GM12878 (cell line): ENCODE results near the gene PREX1. TPM values are rescaled to one million over a fixed set of nuclear protein-coding genes. Genes with fewer than 3 reads are reported as not detected.

Source experiments
- ATAC-seq: fragments of 200-7000 bp; cut with Tn5 transposase; 3 replicates; pipeline ENCODE4 v1.9.1; 2020; ENCODE audit warnings: mild to moderate bottlenecking, moderate library complexity
- BruUV-seq: library from RNA; stranded (reverse); fragments of 400-500 nt; replicated peaks from 2 replicates; lab custom pipeline; 2021; lab: Mats Ljungman, UMichigan
- CTCF ChIA-PET: fragments of 300-600 bp; sonication (Branson Sonifier 250); formaldehyde crosslinking; extraction: SDS; loops from one replicate; lab custom pipeline; 2021; ENCODE audit warnings: inconsistent platforms; lab: Yijun Ruan, JAX
- POLR2A ChIA-PET: fragments of 350-600 bp; formaldehyde crosslinking; extraction: SDS; loops from one replicate; lab custom pipeline; 2021; ENCODE audit warnings: inconsistent platforms; lab: Charles Lee
- RAD21 ChIA-PET: fragments of 300-600 bp; sonication (Branson Sonifier 250); formaldehyde crosslinking; loops from one replicate; lab custom pipeline; 2023; ENCODE audit warnings: antibody characterized with exemption; ENCODE audit not compliant: unreplicated experiment; lab: Charles Lee
- SMC1A ChIA-PET: fragments of 300-600 bp; sonication (Branson Sonifier 250); formaldehyde crosslinking; loops from one replicate; lab custom pipeline; 2023; ENCODE audit not compliant: unreplicated experiment, uncharacterized antibody; lab: Charles Lee
- DNase-seq: peaks from one replicate; pipeline ENCODE4 v3.0.0-alpha.2; 2011; ENCODE audit warnings: low read depth, low spot score
- FAIRE-seq: peaks from 3 replicates; lab custom pipeline; 2011; peaks lifted over from hg19 to GRCh38; lab: Jason Lieb, UNC
- H2AFZ ChIP-seq: 2 replicates; pipeline ENCODE4 v1.6.0; 2011; ENCODE audit warnings: low read depth, low read length, control low read depth; ENCODE audit not compliant: control insufficient read depth
- H3K27ac ChIP-seq: 2 replicates; pipeline ENCODE4 v1.5.1; 2011; ENCODE audit warnings: control low read depth; ENCODE audit not compliant: control insufficient read depth, insufficient read depth
- H3K27me3 ChIP-seq, 2 experiments: replicated peaks in 1 of 2; 2 replicates each; pipeline versions ENCODE4 v1.6.0 to v1.6.1; 2011; ENCODE audit warnings: low read length in 1 of 2; ENCODE audit not compliant: control insufficient read depth in 2 of 2, insufficient read depth in 2 of 2
- H3K36me3 ChIP-seq, 2 experiments: 2 replicates each; pipeline ENCODE4 v1.5.1; 2011; ENCODE audit warnings: low read length in 1 of 2; ENCODE audit not compliant: control insufficient read depth in 2 of 2, insufficient read depth in 2 of 2
- H3K4me1 ChIP-seq: 2 replicates; pipeline ENCODE4 v1.6.1; 2011; ENCODE audit warnings: mild to moderate bottlenecking, low read length, moderate library complexity, mixed read lengths; ENCODE audit not compliant: control insufficient read depth, insufficient read depth
- H3K4me2 ChIP-seq: 2 replicates; pipeline ENCODE4 v1.6.0; 2011; ENCODE audit warnings: control low read depth; ENCODE audit not compliant: control insufficient read depth, insufficient read depth
- H3K4me3 ChIP-seq: fragments of 200-600 bp; sonication (generic); 2 replicates; pipeline ENCODE4 v1.5.1; 2016
- H3K79me2 ChIP-seq: 2 replicates; pipeline ENCODE4 v1.6.0; 2011; ENCODE audit warnings: low read length; ENCODE audit not compliant: control insufficient read depth, insufficient read depth
- H3K9ac ChIP-seq: 2 replicates; pipeline ENCODE4 v1.8.0; 2011; ENCODE audit warnings: low read length, control low read depth, mixed read lengths; ENCODE audit not compliant: control insufficient read depth, insufficient read depth
- H3K9me3 ChIP-seq: replicated peaks from 3 replicates; pipeline ENCODE4 v1.5.1; 2011; ENCODE audit warnings: mild to moderate bottlenecking, low read length; ENCODE audit not compliant: control insufficient read depth, insufficient read depth
- H4K20me1 ChIP-seq: 2 replicates; pipeline ENCODE4 v1.6.0; 2011; ENCODE audit not compliant: control insufficient read depth, insufficient read depth
- BMI1 ChIP-seq: fragments of 450-650 bp; IDR thresholded peaks from 2 replicates; pipeline ENCODE4 v1.6.1; 2016; ENCODE audit warnings: mild to moderate bottlenecking, moderate library complexity, borderline replicate concordance
- NFYB ChIP-seq: IDR thresholded peaks from 2 replicates; pipeline ENCODE4 v1.6.1; 2011; ENCODE audit warnings: low read depth, mild to moderate bottlenecking, low read length, improper control_type of control experiment, moderate library complexity; ENCODE audit not compliant: insufficient read depth
- SMARCA5 ChIP-seq: fragments of 450-650 bp; IDR thresholded peaks from 2 replicates; pipeline ENCODE4 v1.6.1; 2017; ENCODE audit warnings: mild to moderate bottlenecking
- ZNF24 ChIP-seq: fragments of 450-650 bp; IDR thresholded peaks from 2 replicates; pipeline ENCODE4 v1.6.1; 2017; ENCODE audit warnings: antibody characterized with exemption, mild to moderate bottlenecking
- WGBS: methylation state at CpG from one replicate; pipeline ENCODE4 v1.1.6; 2016; ENCODE audit warnings: low lambda C conversion rate; ENCODE audit not compliant: insufficient replicate concordance, insufficient coverage; ENCODE audit errors: missing lambda C conversion rate; 5-methylcytosine and 5-hydroxymethylcytosine counted together
- in situ Hi-C: fragments of 300-500 bp; cut with MboI; formaldehyde crosslinking; loops from 9 replicates; pipeline ENCODE4 v1.14.3; 2018; ENCODE audit warnings: mixed read lengths
- intact Hi-C: fragments of 100-400 bp; cut with micrococcal nuclease; formaldehyde crosslinking; loops from one replicate; pipeline ENCODE4 v1.14.2; 2022; ENCODE audit not compliant: unreplicated experiment
- polyA plus RNA-seq, 11 experiments: library from polyadenylated mRNA; depleted of rRNA in 4 of 11; unstranded in 6 of 11; stranded (reverse) in 5 of 11; fragments of >200 nt; fragmentation: Nextera tagmentation in 4 of 11; fragmentation: Illumina TruSeq in 1 of 11; extraction: Ambion mirVana in 4 of 11; extraction: Trizol in 1 of 11; gene quantifications; 1 replicate in 1 of 11; 2 replicates in 10 of 11; pipeline versions ENCODE4 v1.2.1 to v1.2.3, GENCODE V29; 2011 to 2016; ENCODE audit warnings: inconsistent platforms in 2 of 11, missing spikeins in 2 of 11, low read depth in 1 of 11
- total RNA-seq, 4 experiments: library from RNA; depleted of rRNA in 3 of 4; stranded (reverse); fragments of >200 nt in 3 of 4; fragmentation: Illumina TruSeq in 1 of 4; extraction: Trizol in 1 of 4; gene quantifications; 2 replicates each; pipeline versions ENCODE4 v1.2.1 to v1.2.3, GENCODE V29; 2013 to 2021

Gene PREX1
- total and polyA plus RNA-seq, 10 of the 15 experiments (the other 5 are each of a cell fraction or from before 2014, with no cell fraction given), result 2.6 to 114 (median 38.9) TPM

- RAD21 ChIA-PET, result interaction anchor here (1.6 kb wide), 1 partner anchor 83 kb away, joined by 3 read pairs; no protein-coding TSS in a partner anchor
- no TSS peak for BruUV-seq
Measured at GRCh38 chr20:48574383-48574782, 253.4 kb downstream of the PREX1 start.

More at GRCh38 chr20:48574383-48574782, 253.4 kb downstream of the PREX1 start:
- no peak overlapping the region for H3K4me3 ChIP-seq
- H4K20me1 ChIP-seq, result no peaks in the 10 kb centered on the region
- WGBS, result 0% methylated on average over 1 of the region's 1 CpG
- H3K79me2 ChIP-seq, result no peaks in the 10 kb centered on the region
- no peak overlapping the region for H3K27ac ChIP-seq
- H3K27me3 ChIP-seq, result peaks cover 2 to 3% of the 10 kb centered on the region in 2 experiments; a peak in 3 of 4 replicates
- ChIA-PET CTCF (interaction anchor here (1.5 kb wide), 1 partner anchor 46 kb away, joined by 6 read pairs; no protein-coding TSS in a partner anchor), SMC1A (interaction anchor here (0.6 to 1.1 kb wide), 2 partner anchors 17 to 429 kb away, joined by 3 to 4 read pairs; no protein-coding TSS in a partner anchor), POLR2A (no interaction called here)
- FAIRE-seq, result no peak
- H3K4me1 ChIP-seq, result no peaks in the 10 kb centered on the region
- H3K9ac ChIP-seq, result no peak overlapping the region
- TF ChIP-seq NFYB (0 out of 2 replicates have a peak, but pooled peaks have one; percentile 18), ZNF24 (no peak), SMARCA5 (no peak), BMI1 (peak; percentile 44; the same call in 1 of the 2 replicates)
- TF ChIP-seq, all 136 proteins: peak for 2
- Histone ChIP-seq H3K9me3 (no peaks in the 10 kb centered on the region), H3K36me3 (no peaks in the 10 kb centered on the region), H2AFZ (no peak overlapping the region), H3K4me2 (no peak overlapping the region)
- in situ Hi-C loops (no loop called here), intact Hi-C loops (no loop called here)
- ATAC-seq (peak; percentile 45; the same call in 1 of the 3 replicates), DNase-seq (no peak)

Other genes with a start within 250 kb of the PREX1 start
- 23.3 and 25.8 TPM in 2 replicates for gene ARFGEF2, start 93.7 kb upstream of the PREX1 start, total RNA-seq (2014; rRNA removed)
- gene ARFGEF2, start 93.7 kb upstream of the PREX1 start, total RNA-seq (2014; rRNA removed; fragmentation: Illumina TruSeq; extraction: Trizol), result 23.8 and 24.9 TPM in 2 replicates
- gene ARFGEF2, start 93.7 kb upstream of the PREX1 start, total RNA-seq (2021), result 23.0 and 24.1 TPM in 2 replicates
- gene ARFGEF2, start 93.7 kb upstream of the PREX1 start, polyA plus RNA-seq (2011; rRNA removed), result 20.7 and 22.7 TPM in 2 replicates
- gene ARFGEF2, start 93.7 kb upstream of the PREX1 start, polyA plus RNA-seq (2014; fragmentation: Illumina TruSeq; extraction: Trizol), result 20.6 and 23.0 TPM in 2 replicates
- 1 to 10 TPM; 5.2 to 5.8 TPM for gene ARFGEF2, start 93.7 kb upstream of the PREX1 start, polyA plus RNA-seq (2014; fragmentation: Nextera tagmentation; extraction: Ambion mirVana)
- gene ARFGEF2, start 93.7 kb upstream of the PREX1 start, polyA plus RNA-seq (2014; rRNA removed), result 13.8 and 14.9 TPM in 2 replicates
- gene ARFGEF2, start 93.7 kb upstream of the PREX1 start, polyA plus RNA-seq (2016; fragmentation: Nextera tagmentation; extraction: Ambion mirVana), result 10 to 100 TPM; 11.6 to 14.0 TPM
- gene CSE1L, start 218.3 kb upstream of the PREX1 start, total RNA-seq (2014; rRNA removed), result 123 and 144 TPM in 2 replicates
- gene CSE1L, start 218.3 kb upstream of the PREX1 start, total RNA-seq (2014; rRNA removed; fragmentation: Illumina TruSeq; extraction: Trizol), result 136 and 143 TPM in 2 replicates
- gene CSE1L, start 218.3 kb upstream of the PREX1 start, total RNA-seq (2021), result 106 and 110 TPM in 2 replicates
- gene CSE1L, start 218.3 kb upstream of the PREX1 start, polyA plus RNA-seq (2011; rRNA removed), result 94.9 and 124 TPM in 2 replicates
- gene CSE1L, start 218.3 kb upstream of the PREX1 start, polyA plus RNA-seq (2014; fragmentation: Illumina TruSeq; extraction: Trizol), result 131 and 152 TPM in 2 replicates
- gene CSE1L, start 218.3 kb upstream of the PREX1 start, polyA plus RNA-seq (2014; fragmentation: Nextera tagmentation; extraction: Ambion mirVana), result 10 to 100 TPM; 72.4 to 74.1 TPM
- 71.6 and 86.6 TPM in 2 replicates for gene CSE1L, start 218.3 kb upstream of the PREX1 start, polyA plus RNA-seq (2014; rRNA removed)
- 100 to 1,000 TPM; 212 to 213 TPM for gene CSE1L, start 218.3 kb upstream of the PREX1 start, polyA plus RNA-seq (2016; fragmentation: Nextera tagmentation; extraction: Ambion mirVana)